DMS 273 (cell line): ENCODE measurements around the gene RAB24.
"Not testable (repeated sequence)": the region's sequence is repeated elsewhere in the genome, so short reads cannot be mapped to it uniquely, and the experiment has no call there.

ENCODE experiments used
- DNase-seq: peaks from one replicate; lab custom pipeline; 2025; ENCODE audit not compliant: unreplicated experiment; lab: John Stamatoyannopoulos, UW

The RAB24 gene

GRCh38 chr5:177311723-177312648 is 8.5 kb upstream of the RAB24 start, which contains the start of gene MXD3:
Gene MXD3 (minus strand): TSS chr5:177311898. CDS start chr5:177311830, 68 bp downstream.
- peak; percentile 99 for DNase-seq

GRCh38 chr5:177311392-177311722 is 7.8 kb upstream of the RAB24 start:
- peak; percentile 71 for DNase-seq

- DNase-seq: peak; percentile 88
These were observed 7.4 kb upstream of the RAB24 start for GRCh38 chr5:177310757-177311391.

- no peak for DNase-seq
These were observed 6.8 kb upstream of the RAB24 start for GRCh38 chr5:177310332-177310731.

GRCh38 chr5:177309351-177310191 is 6.1 kb upstream of the RAB24 start:
- DNase-seq: peak; percentile 86

GRCh38 chr5:177308740-177309139 is 5.2 kb upstream of the RAB24 start:
- no peak for DNase-seq

- no peak for DNase-seq
These were observed 4.2 kb upstream of the RAB24 start for GRCh38 chr5:177307544-177308363.

GRCh38 chr5:177306674-177307543 is 3.4 kb upstream of the RAB24 start:
- peak; percentile 53 for DNase-seq

- not testable (repeated sequence) for DNase-seq
These were observed 2.7 kb upstream of the RAB24 start for GRCh38 chr5:177306103-177306640.

GRCh38 chr5:177304392-177305119 is 1.0 kb upstream of the RAB24 start:
- DNase-seq: peak; percentile 56

GRCh38 chr5:177303925-177304391 is 439 bp upstream of the RAB24 start:
- peak; percentile 58 for DNase-seq

- no peak for DNase-seq
These were observed 987 bp downstream of the RAB24 start for GRCh38 chr5:177302354-177303110.

GRCh38 chr5:177301503-177302165 is 1.9 kb downstream of the RAB24 start:
- DNase-seq: peak; percentile 47

- DNase-seq: no peak
These were observed 2.6 kb downstream of the RAB24 start for GRCh38 chr5:177300951-177301350.

- peak; percentile 63 for DNase-seq
These were observed 3.2 kb downstream of the RAB24 start for GRCh38 chr5:177300236-177300880.

- no peak for DNase-seq
These were observed 3.8 kb downstream of the RAB24 start for GRCh38 chr5:177299697-177300096.

- DNase-seq: no peak
These were observed 5.6 kb downstream of the RAB24 start for GRCh38 chr5:177297922-177298321.
